Measurements from ENCODE around the gene TRIM23.

DNA sequence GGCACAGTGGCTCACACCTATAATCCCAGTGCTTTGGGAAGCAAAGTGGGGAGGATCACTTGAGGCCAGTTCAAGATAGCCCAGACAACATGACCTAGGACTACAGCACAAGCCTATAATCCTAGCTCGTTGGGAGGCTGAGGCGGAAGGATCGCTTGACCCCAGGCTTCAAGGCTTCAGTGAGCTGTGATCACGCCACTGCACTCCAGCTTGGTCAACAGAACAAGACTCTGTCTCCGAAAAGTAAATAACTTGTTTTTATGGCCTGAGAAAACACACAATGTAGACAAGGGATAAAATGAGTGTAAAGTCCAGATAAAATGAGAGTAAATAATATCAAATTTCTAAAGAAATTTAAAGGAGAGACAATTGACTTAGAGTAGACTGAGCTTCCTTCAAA is 27.0 kb upstream of the TRIM23 start:
- TF ChIP-seq CTCF (IDR thresholded peaks at IDR 0.05) (no peak), ZFX (IDR thresholded peaks at IDR 0.05; ENCODE audit: borderline replicate concordance) (no peak)

Measured in 22Rv1 (cell line).